ENCODE results near the gene DNLZ.

DNLZ gene

GRCh38 chr9:136347472-136348256 is 15.9 kb downstream of the DNLZ start:
- no peak for DNase-seq (ENCODE audit: low spot score)
- TF ChIP-seq CTCF (IDR thresholded peaks at IDR 0.05; ENCODE audit: borderline replicate concordance, control extremely low read depth, extremely low read depth, insufficient read depth, missing control alignments), result no peak
- in situ Hi-C loops (cut with MboI; ENCODE audit: low sequenced_read_pairs, unreplicated experiment), result no loop called here

DNA sequence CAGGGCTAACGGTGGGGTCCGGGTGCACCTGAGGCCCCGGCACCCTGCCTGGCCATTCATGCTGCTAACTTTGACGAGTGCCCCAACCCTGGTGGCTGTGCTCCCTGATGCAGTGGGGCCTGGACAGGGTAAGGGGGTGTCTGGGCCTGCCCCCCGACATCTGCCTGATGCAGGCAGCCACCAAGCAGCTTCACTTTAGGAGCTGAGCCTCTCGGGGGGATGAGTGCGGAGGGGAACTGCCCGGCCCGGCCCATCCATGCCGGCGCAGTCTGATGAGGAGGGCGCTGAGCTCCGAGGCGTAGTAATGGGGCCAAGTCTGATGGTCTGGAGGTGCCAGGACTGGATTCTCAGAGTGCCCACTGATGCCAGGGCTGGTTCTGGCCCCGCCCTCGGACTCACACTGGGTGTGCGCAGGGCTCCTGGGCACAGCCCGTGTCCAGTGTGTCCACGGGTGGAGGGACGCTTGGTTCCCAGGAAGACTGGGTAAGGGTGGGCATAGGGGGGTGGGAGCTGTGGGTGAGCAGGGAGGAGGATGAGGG is 16.5 kb downstream of the DNLZ start:
- no peak for TF ChIP-seq CTCF (IDR thresholded peaks at IDR 0.05; ENCODE audit: borderline replicate concordance, control extremely low read depth, extremely low read depth, insufficient read depth, missing control alignments)
- no peak for DNase-seq (ENCODE audit: low spot score)
- in situ Hi-C loops (cut with MboI; ENCODE audit: low sequenced_read_pairs, unreplicated experiment), result no loop called here

- DNase-seq (ENCODE audit: low spot score), result no peak
- TF ChIP-seq CTCF (IDR thresholded peaks at IDR 0.05; ENCODE audit: borderline replicate concordance, control extremely low read depth, extremely low read depth, insufficient read depth, missing control alignments), result no peak
- in situ Hi-C loops (cut with MboI; ENCODE audit: low sequenced_read_pairs, unreplicated experiment), result no loop called here
Observed at GRCh38 chr9:136346157-136346481, 17.4 kb downstream of the DNLZ start.

DNA sequence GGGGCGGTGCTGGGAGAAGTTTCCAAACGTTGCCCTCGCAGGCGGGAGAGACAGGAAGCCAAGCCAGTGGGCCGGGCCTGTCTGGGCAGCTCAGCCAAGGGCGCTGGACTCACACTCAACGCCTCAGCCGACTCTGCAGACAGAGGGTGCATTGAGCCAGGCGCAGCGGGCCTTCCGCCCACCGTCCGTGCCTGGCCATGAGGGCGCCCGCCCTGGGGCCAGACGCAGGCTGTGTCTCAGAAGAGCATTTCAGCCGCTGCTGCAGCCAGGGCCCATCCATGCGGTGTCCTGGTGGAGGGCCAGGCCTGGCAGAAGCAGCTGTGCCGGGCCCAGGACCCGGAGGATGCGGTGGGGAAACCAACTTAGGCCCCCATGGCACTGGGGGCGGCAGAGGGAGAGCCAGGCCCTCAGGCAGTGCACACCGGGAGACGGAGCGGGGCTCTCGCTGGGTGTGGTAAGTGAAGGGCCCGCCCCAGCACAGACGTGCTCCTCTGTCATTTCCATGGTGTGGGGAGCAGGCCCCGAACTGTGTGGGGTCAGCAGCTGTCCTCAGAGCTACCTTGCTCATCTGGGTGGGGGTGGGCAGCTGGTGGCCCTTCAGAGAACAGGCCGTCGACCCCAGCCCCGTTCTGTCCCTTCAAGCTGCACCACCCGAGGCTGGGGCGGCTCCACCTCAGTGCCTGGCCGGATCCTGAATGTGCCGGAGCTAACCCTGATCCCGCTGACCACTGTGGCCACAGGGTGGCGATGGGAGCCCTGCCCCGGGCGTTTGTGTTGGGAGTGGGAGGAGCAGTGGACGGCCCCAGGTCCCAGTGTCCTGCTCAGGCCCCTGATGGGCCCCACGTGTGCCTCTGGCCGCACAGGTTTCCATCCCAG is 18.0 kb downstream of the DNLZ start:
- in situ Hi-C loops (cut with MboI; ENCODE audit: low sequenced_read_pairs, unreplicated experiment), result no loop called here
- no peak for DNase-seq (ENCODE audit: low spot score)

DNA sequence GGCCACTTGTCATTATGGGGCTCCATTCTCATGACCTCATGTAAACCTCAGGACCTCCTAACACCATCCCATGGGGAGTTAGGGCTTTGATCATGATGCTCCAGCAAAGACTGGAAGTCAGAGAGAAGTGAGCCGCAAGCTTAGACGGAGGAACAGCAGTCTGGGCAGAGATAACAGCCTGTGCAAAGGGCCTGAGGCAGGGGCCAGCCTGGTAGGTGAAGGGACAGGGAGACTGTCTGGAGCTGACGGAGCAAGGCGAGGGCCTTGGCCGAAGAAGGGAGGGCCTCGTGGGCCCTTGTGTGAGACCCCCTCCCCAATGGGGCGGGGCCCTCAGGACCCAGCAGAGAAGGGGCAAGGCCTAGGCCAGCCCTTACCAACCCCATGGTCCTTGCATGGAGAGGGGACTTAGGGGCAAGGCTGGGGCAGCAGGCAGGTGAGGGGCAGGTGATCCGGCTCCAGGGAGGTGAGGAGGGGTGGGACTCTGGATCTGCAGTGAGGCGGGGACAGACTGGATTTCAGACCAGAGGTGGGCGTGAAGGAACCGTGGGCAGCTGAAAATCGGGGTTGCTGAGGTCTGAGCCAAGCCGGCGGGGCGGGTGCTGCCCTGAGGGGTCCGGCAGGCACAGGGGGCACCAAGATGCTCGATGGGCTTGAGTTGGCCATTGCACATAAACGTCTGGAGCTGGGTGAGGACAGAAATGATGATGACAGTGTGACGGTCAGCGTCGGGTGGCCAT is 18.8 kb downstream of the DNLZ start:
- TF ChIP-seq CTCF (IDR thresholded peaks at IDR 0.05; ENCODE audit: borderline replicate concordance, control extremely low read depth, extremely low read depth, insufficient read depth, missing control alignments), result no peak
- no peak for DNase-seq (ENCODE audit: low spot score)
- in situ Hi-C loops (cut with MboI; ENCODE audit: low sequenced_read_pairs, unreplicated experiment), result no loop called here

More for the DNA sequence above, 18.0 kb downstream of the DNLZ start:
- TF ChIP-seq CTCF (IDR thresholded peaks at IDR 0.05; ENCODE audit: borderline replicate concordance, control extremely low read depth, extremely low read depth, insufficient read depth, missing control alignments), result no peak

GRCh38 chr9:136343884-136344269 is 19.7 kb downstream of the DNLZ start:
- DNase-seq (ENCODE audit: low spot score), result no peak
- in situ Hi-C loops (cut with MboI; ENCODE audit: low sequenced_read_pairs, unreplicated experiment), result no loop called here
- no peak for TF ChIP-seq CTCF (IDR thresholded peaks at IDR 0.05; ENCODE audit: borderline replicate concordance, control extremely low read depth, extremely low read depth, insufficient read depth, missing control alignments)
